PFSK-1 (cell line): ENCODE measurements around the gene SLC35B4.

Experiments used
- POLR2AphosphoS5 ChIP-seq: IDR thresholded peaks from 2 replicates; pipeline ENCODE4 v1.6.1; 2012; ENCODE audit warnings: low read depth, mild to moderate bottlenecking, control low read depth, low read length, moderate library complexity
- SIN3A ChIP-seq: IDR thresholded peaks from 2 replicates; pipeline ENCODE4 v1.6.1; 2012; ENCODE audit warnings: mild to moderate bottlenecking, low read length, moderate library complexity, borderline replicate concordance; ENCODE audit not compliant: insufficient read depth
- TAF1 ChIP-seq: IDR thresholded peaks from 2 replicates; pipeline ENCODE4 v1.6.1; 2012; ENCODE audit warnings: low read length, control low read depth, borderline replicate concordance; ENCODE audit not compliant: insufficient read depth

DNA sequence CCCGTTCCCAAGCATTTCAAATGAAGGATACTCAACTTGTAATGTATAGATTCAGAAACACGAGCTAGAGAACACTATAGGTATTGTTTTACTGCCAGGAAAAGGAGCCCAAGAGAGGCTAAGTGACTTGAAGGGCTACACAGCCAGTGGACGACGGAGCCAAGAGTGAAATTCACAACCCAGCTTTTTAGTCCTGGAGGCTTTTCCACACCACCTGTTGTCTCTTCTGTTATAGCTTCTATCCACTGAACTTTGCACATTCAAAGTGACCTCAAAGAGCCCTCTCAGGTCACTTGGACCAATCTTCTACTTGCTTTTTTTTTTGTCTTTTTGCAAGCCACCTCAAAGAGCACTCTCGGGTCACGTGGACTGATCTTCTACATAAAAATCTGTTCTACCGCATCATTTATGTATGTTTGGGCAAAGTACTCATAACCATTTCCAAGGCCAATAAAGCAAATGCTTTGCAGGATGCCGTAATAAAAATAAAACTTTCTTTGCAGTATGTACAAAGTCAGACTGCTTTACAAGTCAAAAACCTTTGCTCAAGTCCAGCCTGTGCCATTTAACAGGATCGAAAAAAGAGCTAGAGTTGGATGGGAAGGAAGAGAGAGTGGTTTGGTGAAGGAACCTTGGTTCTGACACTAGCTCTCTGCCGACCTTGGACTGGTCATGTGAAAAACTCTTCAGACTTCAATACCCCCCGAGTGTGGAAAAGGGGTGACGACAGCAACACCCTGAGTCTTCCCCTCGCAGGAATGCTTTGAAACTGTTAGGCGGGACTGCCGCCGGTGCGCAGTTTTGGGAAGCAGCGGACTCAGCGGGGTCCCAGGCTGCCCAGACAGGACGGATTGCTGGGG lies 821 bp downstream of the SLC35B4 start:
- TF ChIP-seq TAF1 (no peak), POLR2AphosphoS5 (no peak), SIN3A (no peak)
